DOHH2 (cell line): ENCODE measurements around the gene SNX12.

Experiments
- CTCF ChIP-seq: fragments of 200-600 bp; sonication (generic); IDR thresholded peaks from one replicate; pipeline ENCODE4 v1.5.1; 2014; ENCODE audit warnings: antibody characterized with exemption, mild to moderate bottlenecking, low read depth, low read length; ENCODE audit not compliant: poor library complexity, severe bottlenecking
- EZH2phosphoT487 ChIP-seq: fragments of 200-600 bp; sonication (generic); IDR thresholded peaks from 2 replicates; pipeline ENCODE4 v1.6.1; 2017; ENCODE audit warnings: borderline replicate concordance, mild to moderate bottlenecking, antibody characterized with exemption, low read length, moderate library complexity, mixed read lengths

- TF ChIP-seq EZH2phosphoT487 (no peak), CTCF (peak; percentile 52)
Observed at GRCh38 chrX:71098302-71098701, 30.2 kb upstream of the SNX12 start.
